ENCODE data around the gene ZNF783.

DNA sequence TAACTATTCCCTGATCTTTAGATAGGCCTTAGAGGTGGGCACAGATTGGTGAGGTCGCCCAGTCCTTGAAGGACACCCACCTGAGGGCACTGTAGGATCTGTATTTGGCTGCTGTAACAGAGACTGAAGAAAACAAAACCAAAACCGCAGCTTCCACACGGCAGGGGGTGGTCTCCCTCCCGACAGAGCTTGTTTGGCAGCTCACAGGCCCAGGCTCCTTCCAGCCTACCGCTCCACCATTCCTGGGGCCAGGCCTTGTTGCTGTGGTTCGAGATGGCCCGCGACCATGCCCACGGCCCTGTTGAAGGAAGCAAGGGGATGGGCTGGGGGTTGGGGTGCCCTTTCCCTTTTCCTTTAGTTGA, 30.4 kb downstream of the ZNF783 start:
- TF ChIP-seq CTCF (conservative IDR thresholded peaks at IDR 0.05; ENCODE audit: low read depth, low read length) (no peak), EZH2 (IDR thresholded peaks at IDR 0.05; ENCODE audit: borderline replicate concordance, low read depth, low read length, poor library complexity, severe bottlenecking) (no peak)
